SU-DHL-6 (cell line): ENCODE measurements around the gene HSPA12B.

Experiments used
- H2AFZ ChIP-seq: fragments of 200-600 bp; sonication (generic); 2 replicates; pipeline ENCODE4 v1.6.1; 2014; ENCODE audit warnings: low read depth, mild to moderate bottlenecking, moderate library complexity, mixed read lengths, antibody characterized with exemption, low read length; ENCODE audit not compliant: severe bottlenecking
- H3F3A ChIP-seq: fragments of 200-600 bp; shearing (Covaris generic); 2 replicates; pipeline ENCODE4 v1.6.0; 2016; ENCODE audit warnings: antibody characterized with exemption, mild to moderate bottlenecking; ENCODE audit not compliant: insufficient read depth
- H3K27ac ChIP-seq: fragments of 200-600 bp; sonication (generic); 2 replicates; pipeline ENCODE4 v1.5.1; 2016; ENCODE audit warnings: low read depth, mild to moderate bottlenecking, low read length, moderate library complexity, mixed read lengths
- H3K27me3 ChIP-seq: fragments of 200-600 bp; sonication (generic), shearing (Covaris generic); 2 replicates; pipeline ENCODE4 v1.6.0; 2014; ENCODE audit warnings: mild to moderate bottlenecking, low read length
- H3K36me3 ChIP-seq: fragments of 200-600 bp; sonication (generic); 2 replicates; pipeline ENCODE4 v1.6.1; 2014; ENCODE audit warnings: mild to moderate bottlenecking, low read length, mixed read lengths
- H3K4me2 ChIP-seq: fragments of 300-600, 200-600 bp; shearing (Covaris generic), sonication (generic); 2 replicates; pipeline ENCODE4 v1.6.0; 2014; ENCODE audit warnings: low read length, low read depth, mild to moderate bottlenecking; ENCODE audit not compliant: poor library complexity, severe bottlenecking
- H3K4me3 ChIP-seq: fragments of 200-600 bp; sonication (generic); 2 replicates; pipeline ENCODE4 v1.5.1; 2014; ENCODE audit warnings: antibody characterized with exemption, low read length, mild to moderate bottlenecking, mixed read lengths; ENCODE audit not compliant: insufficient read depth, poor library complexity, severe bottlenecking
- H3K79me2 ChIP-seq: fragments of 200-600 bp; sonication (generic); 2 replicates; pipeline ENCODE4 v1.6.1; 2014; ENCODE audit warnings: mild to moderate bottlenecking, low read length, moderate library complexity; ENCODE audit not compliant: insufficient read depth
- H3K9ac ChIP-seq: fragments of 200-600 bp; sonication (generic); 2 replicates; pipeline ENCODE4 v1.7.0; 2014; ENCODE audit warnings: mild to moderate bottlenecking, low read length
- H3K9me2 ChIP-seq: fragments of 200-600 bp; sonication (generic); replicated peaks from 2 replicates; pipeline ENCODE4 v1.6.1; 2014; ENCODE audit warnings: low read length; ENCODE audit not compliant: insufficient read depth
- H3K9me3 ChIP-seq: fragments of 200-600 bp; sonication (generic); 2 replicates; pipeline ENCODE4 v1.6.1; 2014; ENCODE audit warnings: low read length, mixed read lengths; ENCODE audit not compliant: insufficient read depth
- H4K20me1 ChIP-seq: fragments of 200-600 bp; sonication (generic); 2 replicates; pipeline ENCODE4 v1.6.1; 2014; ENCODE audit warnings: low read depth, mild to moderate bottlenecking, antibody characterized with exemption, low read length, moderate library complexity, mixed read lengths
- EZH2phosphoT487 ChIP-seq: fragments of 200-600 bp; sonication (generic), shearing (Covaris generic); conservative IDR thresholded peaks from 2 replicates; pipeline ENCODE4 v1.6.1; 2018; ENCODE audit warnings: mild to moderate bottlenecking, antibody characterized with exemption, low read length, moderate library complexity, mixed read lengths
- TF ChIP-seq, protein P1 (sequence below): fragments of 200-600 bp; sonication (generic); IDR thresholded peaks from one replicate; pipeline ENCODE4 v1.5.1; 2017; ENCODE audit warnings: antibody characterized with exemption, mild to moderate bottlenecking, low read length, moderate library complexity; ENCODE audit not compliant: insufficient read depth, poor library complexity, severe bottlenecking

HSPA12B gene

GRCh38 chr20:3784216-3784853 lies 51.9 kb downstream of the HSPA12B start:
- H3K4me3 ChIP-seq = no peak overlapping the region
- no peaks in the 10 kb centered on the region for H3K36me3 ChIP-seq
- peaks cover 6% of the 10 kb centered on the region; the same call in 1 of the 2 replicates for H3F3A ChIP-seq
- no peaks in the 10 kb centered on the region; the same call in 1 of the 2 replicates for H3K79me2 ChIP-seq
- H3K4me2 ChIP-seq = no peak overlapping the region
- H2AFZ ChIP-seq = no peak overlapping the region
- no peak overlapping the region for H3K27ac ChIP-seq
- no peaks in the 10 kb centered on the region for H3K9me2 ChIP-seq
- no peak for TF ChIP-seq EZH2phosphoT487
- no peaks in the 10 kb centered on the region for H4K20me1 ChIP-seq
- no peaks in the 10 kb centered on the region for H3K27me3 ChIP-seq
- no peaks in the 10 kb centered on the region for H3K9me3 ChIP-seq
- no peak overlapping the region for H3K9ac ChIP-seq

- H2AFZ ChIP-seq = no peak overlapping the region
- H3K9me2 ChIP-seq = no peaks in the 10 kb centered on the region
- H3K4me3 ChIP-seq = no peak overlapping the region
- H3K36me3 ChIP-seq = no peaks in the 10 kb centered on the region
- TF ChIP-seq EZH2phosphoT487 = no peak
- TF ChIP-seq, protein P1, sequence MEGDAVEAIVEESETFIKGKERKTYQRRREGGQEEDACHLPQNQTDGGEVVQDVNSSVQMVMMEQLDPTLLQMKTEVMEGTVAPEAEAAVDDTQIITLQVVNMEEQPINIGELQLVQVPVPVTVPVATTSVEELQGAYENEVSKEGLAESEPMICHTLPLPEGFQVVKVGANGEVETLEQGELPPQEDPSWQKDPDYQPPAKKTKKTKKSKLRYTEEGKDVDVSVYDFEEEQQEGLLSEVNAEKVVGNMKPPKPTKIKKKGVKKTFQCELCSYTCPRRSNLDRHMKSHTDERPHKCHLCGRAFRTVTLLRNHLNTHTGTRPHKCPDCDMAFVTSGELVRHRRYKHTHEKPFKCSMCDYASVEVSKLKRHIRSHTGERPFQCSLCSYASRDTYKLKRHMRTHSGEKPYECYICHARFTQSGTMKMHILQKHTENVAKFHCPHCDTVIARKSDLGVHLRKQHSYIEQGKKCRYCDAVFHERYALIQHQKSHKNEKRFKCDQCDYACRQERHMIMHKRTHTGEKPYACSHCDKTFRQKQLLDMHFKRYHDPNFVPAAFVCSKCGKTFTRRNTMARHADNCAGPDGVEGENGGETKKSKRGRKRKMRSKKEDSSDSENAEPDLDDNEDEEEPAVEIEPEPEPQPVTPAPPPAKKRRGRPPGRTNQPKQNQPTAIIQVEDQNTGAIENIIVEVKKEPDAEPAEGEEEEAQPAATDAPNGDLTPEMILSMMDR = no peak
- H3K9me3 ChIP-seq = no peaks in the 10 kb centered on the region
- no peak overlapping the region for H3K27ac ChIP-seq
- H3K79me2 ChIP-seq = no peaks in the 10 kb centered on the region; the same call in 1 of the 2 replicates
- H3K9ac ChIP-seq = no peak overlapping the region
- H3K27me3 ChIP-seq = no peaks in the 10 kb centered on the region
- peaks cover 6% of the 10 kb centered on the region; the same call in 1 of the 2 replicates for H3F3A ChIP-seq
- peak overlapping the region; percentile 17 for H3K4me2 ChIP-seq
- H4K20me1 ChIP-seq = no peaks in the 10 kb centered on the region
These were observed 52.4 kb downstream of the HSPA12B start for GRCh38 chr20:3784863-3785239.

GRCh38 chr20:3785240-3786125 lies 53.0 kb downstream of the HSPA12B start:
- peak overlapping the region; percentile 56 for H3K9ac ChIP-seq
- no peaks in the 10 kb centered on the region for H3K9me3 ChIP-seq
- no peaks in the 10 kb centered on the region for H4K20me1 ChIP-seq
- H3K79me2 ChIP-seq = no peaks in the 10 kb centered on the region; the same call in 1 of the 2 replicates
- H3K27me3 ChIP-seq = no peaks in the 10 kb centered on the region
- peak overlapping the region; percentile 62 for H3K4me3 ChIP-seq
- TF ChIP-seq, protein P1 = no peak
- TF ChIP-seq EZH2phosphoT487 = no peak
- H2AFZ ChIP-seq = no peak overlapping the region
- no peak overlapping the region for H3K27ac ChIP-seq
- no peaks in the 10 kb centered on the region for H3K9me2 ChIP-seq
- no peaks in the 10 kb centered on the region for H3K36me3 ChIP-seq
- peak overlapping the region; percentile 47 for H3K4me2 ChIP-seq
- peaks cover 6% of the 10 kb centered on the region; the same call in 1 of the 2 replicates for H3F3A ChIP-seq

GRCh38 chr20:3786126-3786484 lies 53.6 kb downstream of the HSPA12B start:
- H3K4me3 ChIP-seq = peak overlapping the region; percentile 62
- peak overlapping the region; percentile 47 for H3K4me2 ChIP-seq
- peaks cover 6% of the 10 kb centered on the region; the same call in 1 of the 2 replicates for H3F3A ChIP-seq
- TF ChIP-seq, protein P1 = no peak
- no peak for TF ChIP-seq EZH2phosphoT487
- H3K9me3 ChIP-seq = no peaks in the 10 kb centered on the region
- H3K36me3 ChIP-seq = no peaks in the 10 kb centered on the region
- no peak overlapping the region for H2AFZ ChIP-seq
- H3K9me2 ChIP-seq = no peaks in the 10 kb centered on the region
- no peaks in the 10 kb centered on the region for H4K20me1 ChIP-seq
- H3K27ac ChIP-seq = 0 out of 2 replicates have a peak overlapping the region, but pooled peaks have one; percentile 18
- no peaks in the 10 kb centered on the region for H3K27me3 ChIP-seq
- peak overlapping the region; percentile 56 for H3K9ac ChIP-seq
- no peaks in the 10 kb centered on the region; the same call in 1 of the 2 replicates for H3K79me2 ChIP-seq
